GM12878 (cell line): Measurements from ENCODE around the gene FBXO42. TPM values are rescaled to one million over a fixed set of nuclear protein-coding genes. Genes with fewer than 3 reads are reported as not detected.

Experiments used
- E4F1 ChIP-seq: fragments of 450-650 bp; IDR thresholded peaks from 2 replicates; pipeline ENCODE4 v1.6.1; 2018; ENCODE audit warnings: borderline replicate concordance, mild to moderate bottlenecking; ENCODE audit not compliant: partially characterized antibody
- ESRRA ChIP-seq: IDR thresholded peaks from 2 replicates; pipeline ENCODE4 v1.6.1; 2012; ENCODE audit warnings: mild to moderate bottlenecking, low read length, improper control_type of control experiment
- ETV6 ChIP-seq, 2 experiments: fragments of 450-650 bp in 1 of 2; IDR thresholded peaks in 1 of 2; conservative IDR thresholded peaks in 1 of 2; 2 replicates each; pipeline ENCODE4 v1.6.1; 2014; ENCODE audit warnings: antibody characterized with exemption in 1 of 2, borderline replicate concordance in 1 of 2, low read depth in 1 of 2, mild to moderate bottlenecking in 1 of 2, moderate library complexity in 1 of 2
- IRF5 ChIP-seq: fragments of 450-650 bp; IDR thresholded peaks from 2 replicates; pipeline ENCODE4 v1.6.1; 2017; ENCODE audit warnings: borderline replicate concordance
- JUNB ChIP-seq: IDR thresholded peaks from 2 replicates; pipeline ENCODE4 v1.6.1; 2016; ENCODE audit warnings: antibody characterized with exemption, mild to moderate bottlenecking
- MTA2 ChIP-seq: fragments of 450-650 bp; IDR thresholded peaks from 2 replicates; pipeline ENCODE4 v1.6.1; 2016; ENCODE audit warnings: low read depth, mild to moderate bottlenecking, moderate library complexity
- NFYA ChIP-seq: IDR thresholded peaks from 2 replicates; pipeline ENCODE4 v1.6.1; 2011; ENCODE audit warnings: low read depth, mild to moderate bottlenecking, low read length, improper control_type of control experiment, borderline replicate concordance
- NR2C2 ChIP-seq: IDR thresholded peaks from 2 replicates; pipeline ENCODE4 v1.6.1; 2011; ENCODE audit warnings: borderline replicate concordance, low read depth; ENCODE audit not compliant: control insufficient read depth, insufficient read length
- POLR2A ChIP-seq: IDR thresholded peaks from 2 replicates; pipeline ENCODE4 v1.6.1; 2011; ENCODE audit warnings: low read depth, mild to moderate bottlenecking, low read length
- SMAD5 ChIP-seq: IDR thresholded peaks from 2 replicates; pipeline ENCODE4 v1.6.1; 2016; ENCODE audit warnings: antibody characterized with exemption, low read depth
- TCF7 ChIP-seq: IDR thresholded peaks from 2 replicates; pipeline ENCODE4 v1.6.1; 2014; ENCODE audit warnings: antibody characterized with exemption, borderline replicate concordance
- YY1 ChIP-seq: IDR thresholded peaks from 2 replicates; pipeline ENCODE4 v1.6.1; 2011; ENCODE audit warnings: low read depth, mild to moderate bottlenecking, low read length
- ZNF207 ChIP-seq: fragments of 450-650 bp; IDR thresholded peaks from 2 replicates; pipeline ENCODE4 v1.6.1; 2014; ENCODE audit warnings: antibody characterized with exemption, mild to moderate bottlenecking, borderline replicate concordance
- ZNF384 ChIP-seq: IDR thresholded peaks from 2 replicates; pipeline ENCODE4 v1.6.1; 2012; ENCODE audit warnings: low read depth, mild to moderate bottlenecking, low read length, improper control_type of control experiment, borderline replicate concordance
- ZNF592 ChIP-seq: fragments of 450-650 bp; IDR thresholded peaks from 2 replicates; pipeline ENCODE4 v1.6.1; 2017; ENCODE audit warnings: mild to moderate bottlenecking, moderate library complexity
- polyA plus RNA-seq, 11 experiments: library from polyadenylated mRNA; depleted of rRNA in 4 of 11; unstranded in 6 of 11; stranded (reverse) in 5 of 11; fragments of >200 nt; fragmentation: Nextera tagmentation in 4 of 11; fragmentation: Illumina TruSeq in 1 of 11; extraction: Ambion mirVana in 4 of 11; extraction: Trizol in 1 of 11; gene quantifications; 1 replicate in 1 of 11; 2 replicates in 10 of 11; pipeline versions ENCODE4 v1.2.1 to v1.2.3, GENCODE V29; 2011 to 2016; ENCODE audit warnings: inconsistent platforms in 2 of 11, missing spikeins in 2 of 11, low read depth in 1 of 11
- total RNA-seq, 4 experiments: library from RNA; depleted of rRNA in 3 of 4; stranded (reverse); fragments of >200 nt in 3 of 4; fragmentation: Illumina TruSeq in 1 of 4; extraction: Trizol in 1 of 4; gene quantifications; 2 replicates each; pipeline versions ENCODE4 v1.2.1 to v1.2.3, GENCODE V29; 2013 to 2021
- TF ChIP-seq, protein P1 (sequence below): fragments of 450-650 bp; formaldehyde crosslinking; IDR thresholded peaks from 2 replicates; pipeline ENCODE4 v1.5.0; 2022; ENCODE audit warnings: mild to moderate bottlenecking, missing genetic modification characterization

Gene FBXO42
- total and polyA plus RNA-seq, 10 of the 15 experiments (the other 5 are each of a cell fraction or from before 2014, with no cell fraction given), result 6.1 to 23.8 (median 15.2) TPM

DNA sequence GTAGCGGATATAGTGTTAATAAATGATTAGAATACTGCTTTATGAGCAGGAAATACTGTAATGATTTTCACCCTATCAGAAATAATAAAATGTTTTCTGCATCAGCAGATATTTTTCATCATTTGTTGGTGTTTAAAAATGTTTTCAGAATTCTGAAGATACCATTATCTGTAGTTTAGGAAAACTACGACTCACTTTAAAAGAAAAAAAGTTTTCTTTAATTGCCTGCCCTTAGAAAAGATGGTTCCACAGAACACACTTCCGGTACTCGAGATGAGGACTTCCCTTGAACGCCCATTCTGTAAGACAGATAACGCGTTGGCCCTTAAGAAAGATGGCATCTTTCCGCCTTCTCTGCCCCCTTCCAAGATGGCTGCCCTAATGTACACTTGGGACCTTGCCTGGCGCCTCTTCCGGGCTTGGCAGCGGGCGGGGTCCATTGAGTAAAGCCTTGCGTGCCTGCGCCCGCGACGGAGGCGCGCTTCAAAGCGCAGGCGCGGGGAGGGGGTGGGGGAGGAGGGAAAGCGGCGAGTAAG lies 14.5 kb upstream of the FBXO42 start, which contains the start of gene SZRD1 (continued):
- TF ChIP-seq E4F1 (peak; percentile 83), YY1 (peak; percentile 100), ETV6 (conservative IDR thresholded peaks at IDR 0.05 in 1 of 2, IDR thresholded peaks at IDR 0.05 in 1 of 2; ENCODE audit: borderline replicate concordance in 1 of 2, low read depth in 1 of 2) (no peak), SMAD5 (no peak), ZNF384 (peak; percentile 83; the same call in 1 of the 2 replicates), ZNF207 (no peak), JUNB (no peak), TCF7 (no peak), NR2C2 (no peak), ESRRA (no peak; the same call in 1 of the 2 replicates), ZNF592 (no peak), POLR2A (no peak), MTA2 (no peak), IRF5 (no peak), NFYA (no peak)
- TF ChIP-seq, protein P1, sequence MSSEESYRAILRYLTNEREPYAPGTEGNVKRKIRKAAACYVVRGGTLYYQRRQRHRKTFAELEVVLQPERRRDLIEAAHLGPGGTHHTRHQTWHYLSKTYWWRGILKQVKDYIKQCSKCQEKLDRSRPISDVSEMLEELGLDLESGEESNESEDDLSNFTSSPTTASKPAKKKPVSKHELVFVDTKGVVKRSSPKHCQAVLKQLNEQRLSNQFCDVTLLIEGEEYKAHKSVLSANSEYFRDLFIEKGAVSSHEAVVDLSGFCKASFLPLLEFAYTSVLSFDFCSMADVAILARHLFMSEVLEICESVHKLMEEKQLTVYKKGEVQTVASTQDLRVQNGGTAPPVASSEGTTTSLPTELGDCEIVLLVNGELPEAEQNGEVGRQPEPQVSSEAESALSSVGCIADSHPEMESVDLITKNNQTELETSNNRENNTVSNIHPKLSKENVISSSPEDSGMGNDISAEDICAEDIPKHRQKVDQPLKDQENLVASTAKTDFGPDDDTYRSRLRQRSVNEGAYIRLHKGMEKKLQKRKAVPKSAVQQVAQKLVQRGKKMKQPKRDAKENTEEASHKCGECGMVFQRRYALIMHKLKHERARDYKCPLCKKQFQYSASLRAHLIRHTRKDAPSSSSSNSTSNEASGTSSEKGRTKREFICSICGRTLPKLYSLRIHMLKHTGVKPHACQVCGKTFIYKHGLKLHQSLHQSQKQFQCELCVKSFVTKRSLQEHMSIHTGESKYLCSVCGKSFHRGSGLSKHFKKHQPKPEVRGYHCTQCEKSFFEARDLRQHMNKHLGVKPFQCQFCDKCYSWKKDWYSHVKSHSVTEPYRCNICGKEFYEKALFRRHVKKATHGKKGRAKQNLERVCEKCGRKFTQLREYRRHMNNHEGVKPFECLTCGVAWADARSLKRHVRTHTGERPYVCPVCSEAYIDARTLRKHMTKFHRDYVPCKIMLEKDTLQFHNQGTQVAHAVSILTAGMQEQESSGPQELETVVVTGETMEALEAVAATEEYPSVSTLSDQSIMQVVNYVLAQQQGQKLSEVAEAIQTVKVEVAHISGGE (CRISPR knock-in tag), result no peak
